ENCODE data around the gene FOXP1.

GRCh38 chr3:71380096-71380495 lies 203.4 kb downstream of the FOXP1 start:
- no peak for TF ChIP-seq EZH2 (IDR thresholded peaks at IDR 0.05; ENCODE audit: insufficient read depth, poor library complexity, severe bottlenecking)
- TF ChIP-seq EZH2phosphoT487 (IDR thresholded peaks at IDR 0.05; ENCODE audit: insufficient read depth, low read depth), result no peak
